Endothelial cell of umbilical vein (primary cell): ENCODE results near the gene ZNF804B.

ENCODE experiments used
- JUN ChIP-seq: IDR thresholded peaks from 2 replicates; pipeline ENCODE4 v1.6.1; 2011; ENCODE audit warnings: borderline replicate concordance, low read depth; ENCODE audit not compliant: insufficient read length, insufficient read depth
- POLR2A ChIP-seq: IDR thresholded peaks from 2 replicates; pipeline ENCODE4 v1.6.1; 2012; ENCODE audit warnings: low read depth, mild to moderate bottlenecking, control low read depth, low read length
- POLR2AphosphoS5 ChIP-seq: IDR thresholded peaks from 2 replicates; pipeline ENCODE4 v1.6.1; 2012; ENCODE audit warnings: low read depth, mild to moderate bottlenecking, control low read depth, low read length, moderate library complexity; ENCODE audit not compliant: insufficient read depth
- TF ChIP-seq, protein P1 (sequence below), 2 donors: IDR thresholded peaks; 1 replicate in 1 of 2; 2 replicates in 1 of 2; pipeline ENCODE4 v1.5.1; 2011; ENCODE audit warnings: low read length in 2 of 2, mild to moderate bottlenecking in 2 of 2, moderate library complexity in 2 of 2, control low read depth in 1 of 2, inconsistent platforms in 1 of 2, low read depth in 1 of 2; ENCODE audit not compliant: insufficient read depth in 1 of 2; ENCODE audit errors: extremely low read depth in 1 of 2

DNA sequence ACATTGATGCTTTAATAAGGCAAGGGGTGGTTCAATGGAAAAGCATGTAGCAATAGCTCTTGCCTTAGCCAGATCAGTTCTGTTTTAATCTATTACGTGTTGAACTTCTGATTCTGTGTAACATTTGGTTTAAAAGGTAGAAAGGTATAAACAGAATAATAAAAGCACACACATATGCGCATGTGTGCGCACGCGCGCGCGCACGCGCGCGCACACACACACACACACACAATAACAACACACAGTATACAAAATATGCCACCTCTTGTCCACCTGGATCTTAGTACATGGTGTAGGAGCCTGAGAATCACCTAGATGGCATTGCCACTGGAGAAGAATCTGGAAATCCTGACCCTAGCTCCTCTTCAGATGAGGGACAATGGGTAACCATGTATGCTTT, 85.6 kb downstream of the ZNF804B start:
- TF ChIP-seq, protein P1, sequence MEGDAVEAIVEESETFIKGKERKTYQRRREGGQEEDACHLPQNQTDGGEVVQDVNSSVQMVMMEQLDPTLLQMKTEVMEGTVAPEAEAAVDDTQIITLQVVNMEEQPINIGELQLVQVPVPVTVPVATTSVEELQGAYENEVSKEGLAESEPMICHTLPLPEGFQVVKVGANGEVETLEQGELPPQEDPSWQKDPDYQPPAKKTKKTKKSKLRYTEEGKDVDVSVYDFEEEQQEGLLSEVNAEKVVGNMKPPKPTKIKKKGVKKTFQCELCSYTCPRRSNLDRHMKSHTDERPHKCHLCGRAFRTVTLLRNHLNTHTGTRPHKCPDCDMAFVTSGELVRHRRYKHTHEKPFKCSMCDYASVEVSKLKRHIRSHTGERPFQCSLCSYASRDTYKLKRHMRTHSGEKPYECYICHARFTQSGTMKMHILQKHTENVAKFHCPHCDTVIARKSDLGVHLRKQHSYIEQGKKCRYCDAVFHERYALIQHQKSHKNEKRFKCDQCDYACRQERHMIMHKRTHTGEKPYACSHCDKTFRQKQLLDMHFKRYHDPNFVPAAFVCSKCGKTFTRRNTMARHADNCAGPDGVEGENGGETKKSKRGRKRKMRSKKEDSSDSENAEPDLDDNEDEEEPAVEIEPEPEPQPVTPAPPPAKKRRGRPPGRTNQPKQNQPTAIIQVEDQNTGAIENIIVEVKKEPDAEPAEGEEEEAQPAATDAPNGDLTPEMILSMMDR (IDR thresholded peaks at IDR 0.05; ENCODE audit: extremely low read depth in 1 of 2, insufficient read depth in 1 of 2, low read depth in 1 of 2, low read length in 2 of 2) = no peak
- TF ChIP-seq POLR2A (no peak), POLR2AphosphoS5 (no peak), JUN (no peak)
